ENCODE data around the gene PSMD5.

PSMD5 gene

DNA sequence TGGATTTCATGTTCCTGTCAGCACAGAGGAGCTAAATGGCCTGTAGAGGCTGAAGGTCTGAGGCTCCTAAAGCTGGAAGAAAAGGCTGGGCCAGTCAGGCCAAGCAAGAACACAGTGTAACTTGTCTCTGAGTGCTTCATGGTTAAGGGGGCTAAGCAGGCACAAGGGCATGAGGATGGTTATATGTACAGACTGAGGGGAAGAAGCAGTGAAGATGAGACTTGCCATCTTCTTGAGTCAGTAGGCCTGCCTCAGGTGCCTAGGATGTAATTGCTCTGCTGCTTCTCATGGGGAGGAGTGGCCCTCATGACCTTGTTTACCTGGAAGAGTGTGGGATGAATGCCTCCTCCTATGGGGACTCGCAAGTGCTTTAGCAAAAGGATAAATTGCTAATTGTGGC is 8.7 kb upstream of the PSMD5 start:
- Mint-ChIP-seq H3K4me1 (peaks cover 17% of the 10 kb centered on the region), H3K27me3 (ENCODE audit: low read depth) (no peaks in the 10 kb centered on the region), H3K9me3 (no peaks in the 10 kb centered on the region), H3K36me3 (ENCODE audit: low read depth) (no peaks in the 10 kb centered on the region), H3K27ac (no peak overlapping the region), H3K4me3 (no peak overlapping the region)
- TF ChIP-seq, protein P1, sequence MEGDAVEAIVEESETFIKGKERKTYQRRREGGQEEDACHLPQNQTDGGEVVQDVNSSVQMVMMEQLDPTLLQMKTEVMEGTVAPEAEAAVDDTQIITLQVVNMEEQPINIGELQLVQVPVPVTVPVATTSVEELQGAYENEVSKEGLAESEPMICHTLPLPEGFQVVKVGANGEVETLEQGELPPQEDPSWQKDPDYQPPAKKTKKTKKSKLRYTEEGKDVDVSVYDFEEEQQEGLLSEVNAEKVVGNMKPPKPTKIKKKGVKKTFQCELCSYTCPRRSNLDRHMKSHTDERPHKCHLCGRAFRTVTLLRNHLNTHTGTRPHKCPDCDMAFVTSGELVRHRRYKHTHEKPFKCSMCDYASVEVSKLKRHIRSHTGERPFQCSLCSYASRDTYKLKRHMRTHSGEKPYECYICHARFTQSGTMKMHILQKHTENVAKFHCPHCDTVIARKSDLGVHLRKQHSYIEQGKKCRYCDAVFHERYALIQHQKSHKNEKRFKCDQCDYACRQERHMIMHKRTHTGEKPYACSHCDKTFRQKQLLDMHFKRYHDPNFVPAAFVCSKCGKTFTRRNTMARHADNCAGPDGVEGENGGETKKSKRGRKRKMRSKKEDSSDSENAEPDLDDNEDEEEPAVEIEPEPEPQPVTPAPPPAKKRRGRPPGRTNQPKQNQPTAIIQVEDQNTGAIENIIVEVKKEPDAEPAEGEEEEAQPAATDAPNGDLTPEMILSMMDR (IDR thresholded peaks at IDR 0.05; ENCODE audit: unreplicated experiment in 3 of 3), result no peak

DNA sequence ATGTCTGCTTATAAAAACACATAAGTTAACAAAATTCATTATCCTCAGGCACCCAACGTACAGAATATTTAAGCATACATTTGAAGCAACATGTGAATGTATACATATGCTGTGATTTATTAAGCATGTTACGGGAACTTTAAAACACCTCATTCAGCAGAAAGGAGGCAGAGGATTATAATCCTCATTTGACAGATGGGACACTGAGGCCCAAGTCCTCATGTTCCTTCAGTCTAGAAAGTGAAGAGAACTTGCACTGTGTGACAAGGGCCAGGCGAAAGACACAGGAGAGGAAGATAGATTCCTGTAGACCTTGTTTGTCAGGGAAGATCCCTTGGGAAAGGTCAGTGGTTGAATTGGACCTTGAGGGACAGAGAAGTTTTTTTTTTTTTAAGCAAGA is 7.6 kb upstream of the PSMD5 start:
- Mint-ChIP-seq H3K36me3 (ENCODE audit: low read depth) (no peaks in the 10 kb centered on the region), H3K9me3 (no peaks in the 10 kb centered on the region), H3K27ac (no peak overlapping the region), H3K4me1 (peaks cover 16% of the 10 kb centered on the region), H3K4me3 (no peak overlapping the region), H3K27me3 (ENCODE audit: low read depth) (no peaks in the 10 kb centered on the region)
- TF ChIP-seq, protein P1 (IDR thresholded peaks at IDR 0.05; ENCODE audit: unreplicated experiment in 3 of 3), result no peak

GRCh38 chr9:120846906-120847305 is 4.2 kb upstream of the PSMD5 start:
- H3K36me3 Mint-ChIP-seq (ENCODE audit: low read depth), result peaks cover 21% of the 10 kb centered on the region
- H3K27me3 Mint-ChIP-seq (ENCODE audit: low read depth), result peaks cover 3% of the 10 kb centered on the region
- peaks cover 13% of the 10 kb centered on the region for H3K4me1 Mint-ChIP-seq
- TF ChIP-seq, protein P1 (IDR thresholded peaks at IDR 0.05; ENCODE audit: unreplicated experiment in 3 of 3), result no peak
- H3K9me3 Mint-ChIP-seq, result peaks cover 13% of the 10 kb centered on the region
- peak overlapping the region in 2 of 3 experiments; percentile 3 to 8 for H3K27ac Mint-ChIP-seq
- H3K4me3 Mint-ChIP-seq, result no peak overlapping the region

DNA sequence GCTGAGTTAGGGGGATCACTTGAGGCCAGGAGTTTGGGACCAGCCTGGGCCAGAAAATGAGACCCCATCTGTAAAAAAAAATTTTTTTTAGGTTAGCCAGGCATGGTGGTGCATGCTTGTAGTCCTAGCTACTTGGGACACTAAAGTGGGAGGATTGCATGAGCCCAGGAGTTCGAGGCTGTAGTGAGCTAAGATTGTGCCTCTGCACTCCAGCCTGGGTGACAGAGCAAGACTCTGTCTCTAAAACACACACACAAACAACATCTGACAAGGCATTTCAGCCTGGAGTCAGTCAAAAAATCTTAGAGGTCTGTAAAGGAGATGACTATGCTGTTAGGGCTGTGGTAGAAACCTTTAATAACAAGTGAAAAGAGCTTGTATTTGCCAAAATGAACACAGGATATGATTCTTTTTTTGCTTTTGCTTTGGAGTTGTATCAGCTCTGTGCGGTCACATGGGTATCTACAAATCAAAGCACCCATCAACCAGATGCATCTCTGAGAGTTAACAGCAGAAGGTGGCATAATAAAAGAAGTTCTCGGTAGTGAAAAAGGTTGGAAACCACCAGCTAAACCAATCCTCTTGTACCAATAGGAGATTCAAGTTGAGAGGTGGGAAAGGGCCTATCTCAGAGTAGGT is 3.6 kb upstream of the PSMD5 start:
- TF ChIP-seq, protein P1 (IDR thresholded peaks at IDR 0.05; ENCODE audit: unreplicated experiment in 3 of 3), result no peak
- H3K27me3 Mint-ChIP-seq (ENCODE audit: low read depth), result peaks cover 6% of the 10 kb centered on the region
- H3K27ac Mint-ChIP-seq, result no peak overlapping the region
- H3K4me1 Mint-ChIP-seq, result peaks cover 19% of the 10 kb centered on the region
- peaks cover 17% of the 10 kb centered on the region for H3K9me3 Mint-ChIP-seq
- H3K4me3 Mint-ChIP-seq, result no peak overlapping the region
- peaks cover 27% of the 10 kb centered on the region for H3K36me3 Mint-ChIP-seq (ENCODE audit: low read depth)

GRCh38 chr9:120845255-120845654 is 2.5 kb upstream of the PSMD5 start:
- H3K4me3 Mint-ChIP-seq, result peak overlapping the region; percentile 21 to 67 (median 29)
- H3K27ac Mint-ChIP-seq, result no peak overlapping the region
- TF ChIP-seq, protein P1 (IDR thresholded peaks at IDR 0.05; ENCODE audit: unreplicated experiment in 3 of 3), result no peak
- peaks cover 32% of the 10 kb centered on the region for H3K36me3 Mint-ChIP-seq (ENCODE audit: low read depth)
- peaks cover 20% of the 10 kb centered on the region for H3K4me1 Mint-ChIP-seq
- peaks cover 17% of the 10 kb centered on the region for H3K9me3 Mint-ChIP-seq
- H3K27me3 Mint-ChIP-seq (ENCODE audit: low read depth), result peaks cover 6% of the 10 kb centered on the region

All from nephron (organoid).